Karpas-422 (cell line): ENCODE results near the gene FYTTD1. TPM values are rescaled to one million over a fixed set of nuclear protein-coding genes. Genes with fewer than 3 reads are reported as not detected.
A peak's percentile ranks its signal among the peaks of the same experiment; 100 is the strongest.

ENCODE experiments used
- DNase-seq: peaks from one replicate; pipeline ENCODE4 v3.0.0-alpha.2; 2015
- H2AFZ ChIP-seq: fragments of 200-600 bp; sonication (generic); 2 replicates; pipeline ENCODE4 v1.6.1; 2014; ENCODE audit warnings: antibody characterized with exemption, low read length, mixed read lengths
- H3K27ac ChIP-seq: fragments of 200-600 bp; sonication (generic); 2 replicates; pipeline ENCODE4 v1.5.1; 2014; ENCODE audit warnings: mild to moderate bottlenecking, low read length, moderate library complexity
- H3K27me3 ChIP-seq: fragments of 200-600 bp; sonication (generic); 2 replicates; pipeline ENCODE4 v1.6.1; 2014; ENCODE audit warnings: low read length, mixed read lengths
- H3K36me3 ChIP-seq: fragments of 200-600 bp; sonication (generic); 2 replicates; pipeline ENCODE4 v1.6.1; 2014; ENCODE audit warnings: low read length, mixed read lengths; ENCODE audit not compliant: insufficient read depth
- H3K4me1 ChIP-seq: fragments of 200-600 bp; sonication (generic); 2 replicates; pipeline ENCODE4 v1.6.1; 2014; ENCODE audit warnings: mild to moderate bottlenecking, low read length, mixed read lengths
- H3K4me2 ChIP-seq: fragments of 200-600 bp; sonication (generic); 2 replicates; pipeline ENCODE4 v1.6.1; 2014; ENCODE audit warnings: low read length, low read depth, mild to moderate bottlenecking; ENCODE audit not compliant: poor library complexity, severe bottlenecking
- H3K4me3 ChIP-seq: fragments of 200-600 bp; sonication (generic); 2 replicates; pipeline ENCODE4 v1.5.1; 2014; ENCODE audit warnings: mild to moderate bottlenecking, antibody characterized with exemption, low read length, mixed read lengths
- H3K79me2 ChIP-seq: fragments of 200-600 bp; sonication (generic); 2 replicates; pipeline ENCODE4 v1.6.1; 2014; ENCODE audit warnings: mild to moderate bottlenecking, low read length, mixed read lengths
- H3K9ac ChIP-seq: fragments of 200-600 bp; sonication (generic); 2 replicates; pipeline ENCODE4 v1.6.0; 2014; ENCODE audit warnings: low read length
- H3K9me2 ChIP-seq: fragments of 200-600 bp; sonication (generic), shearing (Covaris generic); replicated peaks from 2 replicates; pipeline ENCODE4 v1.6.0; 2014; ENCODE audit warnings: mild to moderate bottlenecking, low read length, moderate library complexity; ENCODE audit not compliant: insufficient read depth
- H3K9me3 ChIP-seq: fragments of 300-700, 200-600 bp; sonication (generic); 2 replicates; pipeline ENCODE4 v1.6.1; 2014; ENCODE audit warnings: low read length, mixed read lengths
- H4K20me1 ChIP-seq: fragments of 200-600 bp; sonication (generic); 2 replicates; pipeline ENCODE4 v1.6.1; 2014; ENCODE audit warnings: mild to moderate bottlenecking, antibody characterized with exemption, low read length, low read depth; ENCODE audit not compliant: insufficient read depth
- total RNA-seq: library from RNA; depleted of rRNA; stranded (reverse); fragments of >200 nt; shearing (Covaris generic); gene quantifications from 2 replicates; pipeline ENCODE4 v1.2.3, GENCODE V29; 2014; ENCODE audit warnings: low replicate concordance

The FYTTD1 gene
- total RNA-seq, 1 experiment from 2014 or later, result 145 TPM

DNA sequence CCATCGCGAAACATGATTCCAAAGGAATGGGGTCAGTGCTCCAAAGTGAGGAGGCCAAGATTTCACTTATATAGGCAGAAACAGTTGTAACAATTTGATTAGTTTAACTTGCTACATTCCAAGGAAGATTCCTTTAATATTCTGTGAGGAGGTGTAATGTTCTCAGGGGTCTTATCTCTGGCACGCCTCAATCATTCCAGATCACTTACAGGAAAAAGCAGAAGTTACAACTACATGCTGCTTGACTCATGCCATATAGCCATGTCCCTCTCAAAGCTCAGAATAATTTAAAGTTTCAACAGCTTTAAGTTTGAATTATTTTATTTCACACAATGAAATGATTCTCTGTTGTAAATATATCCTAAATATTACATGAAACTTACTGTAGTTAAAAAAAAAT is 3.5 kb upstream of the FYTTD1 start:
- H2AFZ ChIP-seq, result peak overlapping the region; percentile 29
- H3K36me3 ChIP-seq, result no peaks in the 10 kb centered on the region
- H3K9me3 ChIP-seq, result no peaks in the 10 kb centered on the region
- H3K27ac ChIP-seq, result peak overlapping the region; percentile 92
- peaks cover 23% of the 10 kb centered on the region for H3K79me2 ChIP-seq
- H4K20me1 ChIP-seq, result peaks cover 6% of the 10 kb centered on the region; the same call in 1 of the 2 replicates
- H3K9ac ChIP-seq, result peak overlapping the region; percentile 28; the same call in 1 of the 2 replicates
- H3K27me3 ChIP-seq, result no peaks in the 10 kb centered on the region
- H3K4me1 ChIP-seq, result peaks cover 42% of the 10 kb centered on the region
- peak overlapping the region; percentile 81 for H3K4me2 ChIP-seq
- no peak overlapping the region for H3K4me3 ChIP-seq
- peak; percentile 64 for DNase-seq
- no peaks in the 10 kb centered on the region for H3K9me2 ChIP-seq

DNA sequence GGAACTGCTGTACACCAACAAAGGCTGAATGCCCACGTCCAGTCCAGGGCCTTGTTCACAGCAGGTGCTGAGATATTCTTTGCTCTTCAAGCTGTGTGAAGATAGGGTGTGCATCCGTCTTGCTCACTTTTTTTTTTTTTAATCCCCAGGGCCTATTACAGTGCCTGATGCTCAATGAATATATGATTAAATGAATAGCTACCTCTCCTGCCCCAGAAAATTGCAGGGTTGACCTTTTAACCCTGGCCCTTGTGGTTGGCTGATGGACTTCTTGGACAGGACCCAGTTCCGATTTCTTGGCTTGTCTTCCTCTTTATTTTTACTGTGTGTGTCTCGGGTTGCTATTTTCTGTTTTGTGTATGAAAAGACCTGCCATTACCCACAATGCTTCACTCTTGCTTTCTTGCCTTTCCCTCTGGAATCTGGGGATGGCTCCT is 2.9 kb upstream of the FYTTD1 start:
- Histone ChIP-seq H3K4me1 (peaks cover 39% of the 10 kb centered on the region), H3K27me3 (no peaks in the 10 kb centered on the region), H4K20me1 (peaks cover 7% of the 10 kb centered on the region; the same call in 1 of the 2 replicates), H2AFZ (peak overlapping the region; percentile 29), H3K4me2 (peak overlapping the region; percentile 81), H3K27ac (peak overlapping the region; percentile 92), H3K9me2 (no peaks in the 10 kb centered on the region), H3K9ac (peak overlapping the region; percentile 28), H3K79me2 (peaks cover 29% of the 10 kb centered on the region), H3K4me3 (0 out of 2 replicates have a peak overlapping the region, but pooled peaks have one; percentile 1), H3K36me3 (no peaks in the 10 kb centered on the region), H3K9me3 (no peaks in the 10 kb centered on the region)
- peak; percentile 86 for DNase-seq

DNA sequence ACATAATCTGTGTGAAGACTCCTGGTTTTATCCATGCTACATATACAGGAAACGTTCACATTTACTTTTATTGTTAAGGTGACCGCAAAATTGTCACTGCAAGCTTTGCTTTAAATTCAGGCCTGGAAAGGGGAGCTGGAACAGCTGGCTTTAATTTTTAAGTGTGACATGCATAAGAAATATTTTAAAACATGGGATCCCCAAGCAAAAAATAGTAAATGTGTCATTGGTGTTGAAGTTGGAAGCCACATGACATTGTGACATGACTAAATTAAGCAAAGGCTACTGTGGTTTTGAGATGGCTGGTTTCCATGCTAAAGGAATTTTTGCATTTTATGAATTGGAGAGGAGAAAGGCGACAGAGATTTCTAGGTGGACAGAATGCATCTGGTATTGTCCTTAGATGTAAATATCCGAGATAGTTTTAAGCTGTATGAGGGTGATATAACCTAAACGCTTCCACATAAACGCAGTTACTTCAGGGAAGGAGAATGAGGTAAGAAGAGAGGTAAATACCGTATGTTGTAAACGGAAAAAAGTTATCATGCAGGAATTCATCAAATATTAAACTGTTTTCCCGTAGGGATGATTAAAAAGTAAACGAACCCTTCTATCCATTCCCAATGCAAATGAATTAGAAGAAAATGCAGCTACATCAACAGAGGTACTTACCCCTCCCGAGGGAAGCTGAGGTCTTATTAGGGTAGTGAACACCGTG is 927 bp upstream of the FYTTD1 start:
- no peaks in the 10 kb centered on the region for H3K9me2 ChIP-seq
- H3K79me2 ChIP-seq, result peaks cover 49% of the 10 kb centered on the region
- peak overlapping the region; percentile 67 for H2AFZ ChIP-seq
- peak overlapping the region; percentile 95 for H3K9ac ChIP-seq
- H3K9me3 ChIP-seq, result no peaks in the 10 kb centered on the region
- peaks cover 15% of the 10 kb centered on the region; the same call in 1 of the 2 replicates for H4K20me1 ChIP-seq
- H3K27me3 ChIP-seq, result no peaks in the 10 kb centered on the region
- H3K4me3 ChIP-seq, result peak overlapping the region; percentile 74
- H3K4me2 ChIP-seq, result peak overlapping the region; percentile 81
- DNase-seq, result peak; percentile 55
- no peaks in the 10 kb centered on the region for H3K36me3 ChIP-seq
- peak overlapping the region; percentile 92 for H3K27ac ChIP-seq
- H3K4me1 ChIP-seq, result peaks cover 55% of the 10 kb centered on the region

DNA sequence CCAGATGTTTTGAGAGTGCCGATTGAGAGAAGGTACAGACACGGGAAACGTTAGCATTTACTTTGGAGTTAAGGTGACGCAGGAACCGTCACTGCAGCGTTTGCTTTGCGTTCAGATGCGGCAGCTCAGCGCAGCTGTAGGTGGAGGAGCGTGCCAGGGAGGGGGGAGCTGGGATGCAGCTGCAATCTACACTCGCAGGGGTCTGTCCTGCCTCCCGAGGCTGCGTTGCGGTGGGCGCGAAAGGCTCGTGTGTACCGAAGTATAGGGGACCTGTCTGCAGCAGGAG is 425 bp upstream of the FYTTD1 start:
- Histone ChIP-seq H3K27ac (peak overlapping the region; percentile 92), H3K27me3 (no peaks in the 10 kb centered on the region), H3K4me2 (peak overlapping the region; percentile 81), H3K9me2 (no peaks in the 10 kb centered on the region), H3K9me3 (no peaks in the 10 kb centered on the region), H3K36me3 (no peaks in the 10 kb centered on the region), H3K4me3 (peak overlapping the region; percentile 74), H3K79me2 (peaks cover 54% of the 10 kb centered on the region), H3K9ac (peak overlapping the region; percentile 95), H2AFZ (peak overlapping the region; percentile 67), H4K20me1 (peaks cover 15% of the 10 kb centered on the region; the same call in 1 of the 2 replicates), H3K4me1 (peaks cover 52% of the 10 kb centered on the region)
- DNase-seq, result peak; percentile 93

DNA sequence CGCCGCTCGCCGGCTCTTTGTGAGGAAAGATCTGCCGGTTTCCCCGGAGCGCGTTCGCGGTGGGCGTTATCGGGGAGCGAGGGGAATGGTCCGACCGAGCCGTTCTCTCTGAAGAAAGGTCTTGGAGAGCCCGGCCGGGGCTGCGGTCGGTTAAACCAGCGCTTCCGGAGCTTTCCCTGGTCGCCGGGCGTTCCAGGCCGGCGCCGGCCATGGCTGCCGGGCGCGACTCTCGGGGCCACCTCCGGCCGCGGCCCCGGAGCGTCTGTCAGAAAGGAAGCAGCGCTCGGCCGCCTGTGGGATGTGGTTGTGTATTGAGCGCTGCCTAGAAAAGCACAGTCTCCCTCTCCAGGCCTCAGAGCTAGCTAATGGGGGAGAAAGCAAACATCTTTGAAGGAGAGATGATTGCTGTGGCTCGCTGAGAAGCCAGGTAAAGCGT is 731 bp downstream of the FYTTD1 start:
- peak overlapping the region; percentile 92 for H3K27ac ChIP-seq
- H3K36me3 ChIP-seq, result 0 out of 2 replicates have a peak, but pooled peaks cover 7% of the 10 kb centered on the region
- H3K4me1 ChIP-seq, result peaks cover 49% of the 10 kb centered on the region
- DNase-seq, result peak; percentile 91
- H3K9me3 ChIP-seq, result no peaks in the 10 kb centered on the region
- peaks cover 18% of the 10 kb centered on the region; the same call in 1 of the 2 replicates for H4K20me1 ChIP-seq
- no peak overlapping the region for H2AFZ ChIP-seq
- peak overlapping the region; percentile 95 for H3K9ac ChIP-seq
- peaks cover 65% of the 10 kb centered on the region for H3K79me2 ChIP-seq
- no peaks in the 10 kb centered on the region for H3K27me3 ChIP-seq
- H3K4me3 ChIP-seq, result peak overlapping the region; percentile 74
- H3K4me2 ChIP-seq, result peak overlapping the region; percentile 81
- no peaks in the 10 kb centered on the region for H3K9me2 ChIP-seq

DNA sequence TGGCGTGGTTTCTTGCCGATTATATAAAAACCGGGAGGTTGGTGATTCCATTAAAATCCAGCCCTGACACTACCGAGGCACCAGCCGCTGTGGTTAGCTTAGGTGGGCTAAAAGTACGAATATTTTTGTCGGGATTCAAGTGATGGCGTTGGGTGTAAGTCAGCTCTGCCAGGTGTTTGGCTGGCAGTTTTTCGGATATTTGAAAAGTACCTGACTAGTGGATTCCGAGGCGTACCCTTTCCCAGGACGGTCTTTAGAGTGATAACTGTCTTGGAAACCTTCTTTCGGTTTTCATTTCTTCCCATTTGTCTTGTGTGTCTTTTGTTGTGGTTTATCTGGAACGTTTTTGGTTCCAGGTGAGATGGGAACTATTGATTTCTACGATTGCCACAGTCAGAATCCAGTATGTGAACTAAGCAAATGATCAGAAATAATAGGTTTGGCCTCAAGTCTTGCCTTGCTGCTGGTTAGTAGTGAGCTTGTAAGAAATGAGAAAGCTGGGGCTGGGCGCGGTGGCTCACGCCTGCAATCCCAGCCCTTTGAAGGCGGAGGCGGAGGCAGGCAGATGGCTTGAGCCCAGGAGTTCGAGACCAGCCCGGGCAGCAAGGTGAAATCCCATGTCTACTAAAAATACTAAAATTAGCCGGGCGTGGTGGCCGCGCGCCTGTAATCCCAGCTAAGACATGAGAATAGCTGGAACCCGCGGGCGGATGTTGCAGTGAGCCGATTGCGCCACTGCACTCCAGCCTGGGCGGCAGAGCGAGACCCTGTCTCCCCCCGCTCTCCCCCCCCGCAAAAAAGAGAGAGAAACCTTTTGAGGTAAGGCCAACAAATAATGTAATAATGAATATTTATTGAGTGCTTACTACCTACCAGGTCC is 1.4 kb downstream of the FYTTD1 start:
- DNase-seq, result peak; percentile 81
- Histone ChIP-seq H3K4me3 (peak overlapping the region; percentile 74), H3K9me3 (no peaks in the 10 kb centered on the region), H2AFZ (no peak overlapping the region), H3K4me1 (peaks cover 47% of the 10 kb centered on the region), H3K4me2 (peak overlapping the region; percentile 81), H3K9ac (peak overlapping the region; percentile 95), H3K27ac (peak overlapping the region; percentile 92), H4K20me1 (peaks cover 18% of the 10 kb centered on the region; the same call in 1 of the 2 replicates), H3K36me3 (peaks cover 12% of the 10 kb centered on the region), H3K9me2 (no peaks in the 10 kb centered on the region), H3K27me3 (no peaks in the 10 kb centered on the region), H3K79me2 (peaks cover 71% of the 10 kb centered on the region)

DNA sequence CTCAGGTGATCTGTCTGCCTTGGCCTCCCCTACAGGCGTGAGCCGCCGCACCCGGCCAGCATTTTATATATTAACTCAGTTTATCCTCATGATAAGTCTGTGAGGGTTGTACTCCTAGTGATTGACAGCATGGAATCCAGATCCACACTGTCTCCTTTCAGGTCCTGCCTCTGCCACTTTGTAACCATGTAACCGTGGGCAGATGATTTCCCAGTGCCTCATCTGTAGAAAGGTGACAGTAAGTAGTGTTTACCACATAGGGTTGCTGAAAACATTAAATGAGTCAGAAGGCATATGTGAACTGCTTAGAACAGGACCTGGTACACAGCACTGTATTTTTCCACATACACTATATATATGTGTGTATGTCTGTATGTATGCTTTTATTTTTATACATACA is 2.4 kb downstream of the FYTTD1 start:
- no peak overlapping the region for H2AFZ ChIP-seq
- peaks cover 81% of the 10 kb centered on the region for H3K79me2 ChIP-seq
- peak overlapping the region; percentile 95 for H3K9ac ChIP-seq
- peak overlapping the region; percentile 74 for H3K4me3 ChIP-seq
- H3K4me2 ChIP-seq, result peak overlapping the region; percentile 81
- peaks cover 22% of the 10 kb centered on the region for H3K36me3 ChIP-seq
- H3K27me3 ChIP-seq, result no peaks in the 10 kb centered on the region
- H4K20me1 ChIP-seq, result peaks cover 18% of the 10 kb centered on the region; the same call in 1 of the 2 replicates
- H3K27ac ChIP-seq, result peak overlapping the region; percentile 43
- DNase-seq, result no peak
- H3K9me2 ChIP-seq, result no peaks in the 10 kb centered on the region
- H3K4me1 ChIP-seq, result peaks cover 37% of the 10 kb centered on the region
- no peaks in the 10 kb centered on the region for H3K9me3 ChIP-seq

DNA sequence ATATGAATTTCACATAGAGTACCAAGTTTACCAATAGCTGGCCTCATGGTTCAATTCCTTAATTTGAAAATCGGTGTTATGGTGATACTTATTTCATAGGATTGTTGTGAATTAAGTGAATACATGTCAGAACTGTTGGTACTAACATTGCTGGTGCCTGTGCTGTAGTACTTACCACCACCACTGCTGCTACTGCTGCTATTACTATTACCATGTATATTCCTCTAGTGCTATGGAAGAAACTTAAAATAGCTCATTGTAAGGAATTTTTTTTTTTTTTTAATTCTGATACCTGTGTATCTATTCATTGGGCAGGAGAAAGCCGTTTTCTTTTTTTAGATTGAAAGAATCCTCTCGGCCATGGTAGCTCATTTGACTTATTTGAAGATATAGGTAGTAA is 3.6 kb downstream of the FYTTD1 start:
- Histone ChIP-seq H3K4me1 (peaks cover 27% of the 10 kb centered on the region), H3K9ac (0 out of 2 replicates have a peak overlapping the region, but pooled peaks have one; percentile 5), H3K79me2 (peaks cover 90% of the 10 kb centered on the region)

More for the DNA sequence above, 3.6 kb downstream of the FYTTD1 start:
- Histone ChIP-seq H3K9me3 (no peaks in the 10 kb centered on the region), H3K36me3 (peaks cover 31% of the 10 kb centered on the region), H4K20me1 (peaks cover 18% of the 10 kb centered on the region; the same call in 1 of the 2 replicates), H3K4me3 (no peak overlapping the region; the same call in 1 of the 2 replicates), H3K9me2 (no peaks in the 10 kb centered on the region), H3K27ac (peak overlapping the region; percentile 43; the same call in 1 of the 2 replicates), H3K4me2 (peak overlapping the region; percentile 81), H3K27me3 (no peaks in the 10 kb centered on the region), H2AFZ (no peak overlapping the region)
- DNase-seq, result no peak
